WTC11 (cell line): ENCODE measurements around the gene CTNNA3. TPM values are rescaled to one million over a fixed set of nuclear protein-coding genes. Genes with fewer than 3 reads are reported as not detected.

ENCODE experiments used
- ATAC-seq: fragments of 200-7000 bp; cut with Tn5 transposase; 2 replicates; pipeline ENCODE4 v1.10.0; 2021; ENCODE audit warnings: mild to moderate bottlenecking, moderate library complexity
- CTCF ChIA-PET: fragments of 300-600 bp; sonication (Branson Sonifier 250); formaldehyde crosslinking; loops from one replicate; lab custom pipeline; 2021; ENCODE audit warnings: antibody characterized with exemption; lab: Charles Lee
- POLR2A ChIA-PET: fragments of 350-600 bp; sonication (Branson Sonifier 250); formaldehyde crosslinking; loops from one replicate; lab custom pipeline; 2021; ENCODE audit warnings: antibody characterized with exemption; lab: Charles Lee
- DNase-seq: peaks from one replicate; pipeline ENCODE4 v3.0.0; 2021; ENCODE audit warnings: low spot score
- H3K27ac Mint-ChIP-seq: 2 replicates; pipeline ENCODE4 v1.8.0; 2021; ENCODE audit warnings: mixed read lengths
- H3K27me3 Mint-ChIP-seq: 2 replicates; pipeline ENCODE4 v1.8.0; 2021; ENCODE audit warnings: low read depth, mild to moderate bottlenecking, moderate library complexity, mixed read lengths
- H3K36me3 Mint-ChIP-seq: 2 replicates; pipeline ENCODE4 v1.8.0; 2021; ENCODE audit warnings: mixed read lengths
- H3K4me1 Mint-ChIP-seq: 2 replicates; pipeline ENCODE4 v1.8.0; 2022; ENCODE audit warnings: mixed read lengths
- H3K4me3 Mint-ChIP-seq: 2 replicates; pipeline ENCODE4 v1.8.0; 2021; ENCODE audit warnings: mild to moderate bottlenecking, moderate library complexity, mixed read lengths
- H3K9me3 Mint-ChIP-seq: 2 replicates; pipeline ENCODE4 v1.8.0; 2021; ENCODE audit warnings: mixed read lengths
- ATF6 ChIP-seq: sonication (generic); formaldehyde crosslinking; IDR thresholded peaks from 2 replicates; pipeline ENCODE4 v1.8.1; 2023; ENCODE audit warnings: mild to moderate bottlenecking, missing genetic modification reagents
- CBFB ChIP-seq: sonication (generic); formaldehyde crosslinking; IDR thresholded peaks from 2 replicates; pipeline ENCODE4 v1.8.1; 2022; ENCODE audit warnings: mild to moderate bottlenecking, low read depth, missing genetic modification reagents
- CREB1 ChIP-seq: sonication (generic); formaldehyde crosslinking; IDR thresholded peaks from 2 replicates; pipeline ENCODE4 v1.8.0; 2023; ENCODE audit warnings: mild to moderate bottlenecking, missing genetic modification reagents
- EMX1 ChIP-seq: fragments of 250-450 bp; sonication (Bioruptor Pico); IDR thresholded peaks from 2 replicates; pipeline ENCODE4 v1.8.0; 2021; ENCODE audit warnings: mild to moderate bottlenecking
- ERG ChIP-seq: fragments of 250-450 bp; sonication (Bioruptor Pico); IDR thresholded peaks from 2 replicates; pipeline ENCODE4 v1.8.0; 2021; ENCODE audit warnings: mild to moderate bottlenecking
- FOXP1 ChIP-seq: sonication (generic); formaldehyde crosslinking; IDR thresholded peaks from 2 replicates; pipeline ENCODE4 v1.8.0; 2022; ENCODE audit warnings: missing genetic modification reagents, mild to moderate bottlenecking, moderate library complexity, borderline replicate concordance
- GRHL2 ChIP-seq: fragments of 250-450 bp; sonication (Bioruptor Pico); IDR thresholded peaks from 2 replicates; pipeline ENCODE4 v1.8.0; 2022; ENCODE audit warnings: mild to moderate bottlenecking, moderate library complexity; ENCODE audit not compliant: insufficient replicate concordance, severe bottlenecking
- HMGA2 ChIP-seq: fragments of 250-450 bp; sonication (Bioruptor Pico); IDR thresholded peaks from 2 replicates; pipeline ENCODE4 v1.4.0; 2021; ENCODE audit warnings: mild to moderate bottlenecking, moderate library complexity
- IRF2 ChIP-seq: sonication (generic); formaldehyde crosslinking; IDR thresholded peaks from 2 replicates; pipeline ENCODE4 v1.8.0; 2022; ENCODE audit warnings: low read depth, missing genetic modification reagents, borderline replicate concordance
- MYBL2 ChIP-seq: sonication (generic); formaldehyde crosslinking; IDR thresholded peaks from 2 replicates; pipeline ENCODE4 v1.8.1; 2023; ENCODE audit warnings: mild to moderate bottlenecking, moderate library complexity, missing genetic modification reagents
- NR1H2 ChIP-seq: sonication (generic); formaldehyde crosslinking; IDR thresholded peaks from 2 replicates; pipeline ENCODE4 v1.9.0; 2021; ENCODE audit warnings: mild to moderate bottlenecking, moderate library complexity, missing genetic modification reagents
- RELA ChIP-seq: sonication (generic); formaldehyde crosslinking; IDR thresholded peaks from 2 replicates; pipeline ENCODE4 v1.8.1; 2022; ENCODE audit warnings: missing genetic modification reagents, mild to moderate bottlenecking, borderline replicate concordance
- SMAD3 ChIP-seq: sonication (generic); formaldehyde crosslinking; IDR thresholded peaks from 2 replicates; pipeline ENCODE4 v1.8.0; 2022; ENCODE audit warnings: missing genetic modification reagents, mild to moderate bottlenecking, borderline replicate concordance
- STAT6 ChIP-seq: sonication (generic); formaldehyde crosslinking; conservative IDR thresholded peaks from 2 replicates; pipeline ENCODE4 v1.8.1; 2023; ENCODE audit warnings: mild to moderate bottlenecking, low read depth, missing genetic modification reagents, moderate library complexity
- TEAD1 ChIP-seq: sonication (generic); formaldehyde crosslinking; IDR thresholded peaks from 2 replicates; pipeline ENCODE4 v1.8.0; 2022; ENCODE audit warnings: mild to moderate bottlenecking, missing genetic modification reagents
- TEAD4 ChIP-seq: sonication (generic); formaldehyde crosslinking; IDR thresholded peaks from 2 replicates; pipeline ENCODE4 v1.8.0; 2022; ENCODE audit warnings: mild to moderate bottlenecking, missing genetic modification reagents
- ZNF423 ChIP-seq: fragments of 250-450 bp; sonication (Bioruptor Pico); IDR thresholded peaks from 2 replicates; pipeline ENCODE4 v2.1.2; 2022; ENCODE audit warnings: mild to moderate bottlenecking, moderate library complexity
- total RNA-seq: library from RNA; stranded (reverse); gene quantifications from 3 replicates; pipeline ENCODE4 v1.2.3, GENCODE V29; 2021
- TF ChIP-seq, protein P1 (sequence below): fragments of 250-450 bp; sonication (Bioruptor Pico); IDR thresholded peaks from 2 replicates; pipeline ENCODE4 v1.9.0; 2021; ENCODE audit warnings: moderate library complexity, mild to moderate bottlenecking, inconsistent platforms, borderline replicate concordance
- TF ChIP-seq, protein P2 (sequence below): fragments of 250-450 bp; sonication (Bioruptor Pico); IDR thresholded peaks from 2 replicates; pipeline ENCODE4 v1.9.0; 2021; ENCODE audit warnings: mild to moderate bottlenecking
- TF ChIP-seq, protein P3 (sequence below): sonication (generic); formaldehyde crosslinking; conservative IDR thresholded peaks from 2 replicates; pipeline ENCODE4 v1.8.1; 2022; ENCODE audit warnings: mild to moderate bottlenecking, missing genetic modification reagents

Gene CTNNA3
- total RNA-seq, 1 experiment from 2014 or later: 6.1 TPM

- Mint-ChIP-seq H3K4me1 (peaks cover 16% of the 10 kb centered on the region), H3K9me3 (no peaks in the 10 kb centered on the region), H3K27me3 (no peaks in the 10 kb centered on the region; the same call in 1 of the 2 replicates), H3K27ac (no peak overlapping the region), H3K36me3 (no peaks in the 10 kb centered on the region), H3K4me3 (no peak overlapping the region)
- ATAC-seq: no peak
- DNase-seq: no peak
- ChIA-PET CTCF (no interaction called here), POLR2A (interaction anchor here (0.6 kb wide), 1 partner anchor 488 kb away, joined by 3 read pairs; no protein-coding TSS in a partner anchor)
- TF ChIP-seq RELA (CRISPR knock-in tag): no peak
- TF ChIP-seq ERG (CRISPR knock-in tag): no peak
- TF ChIP-seq TEAD4: no peak
- TF ChIP-seq, protein P1, sequence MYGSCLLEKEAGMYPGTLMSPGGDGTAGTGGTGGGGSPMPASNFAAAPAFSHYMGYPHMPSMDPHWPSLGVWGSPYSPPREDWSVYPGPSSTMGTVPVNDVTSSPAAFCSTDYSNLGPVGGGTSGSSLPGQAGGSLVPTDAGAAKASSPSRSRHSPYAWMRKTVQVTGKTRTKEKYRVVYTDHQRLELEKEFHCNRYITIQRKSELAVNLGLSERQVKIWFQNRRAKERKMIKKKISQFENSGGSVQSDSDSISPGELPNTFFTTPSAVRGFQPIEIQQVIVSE: no peak
- no peak for TF ChIP-seq HMGA2 (CRISPR knock-in tag)
- TF ChIP-seq, protein P2, sequence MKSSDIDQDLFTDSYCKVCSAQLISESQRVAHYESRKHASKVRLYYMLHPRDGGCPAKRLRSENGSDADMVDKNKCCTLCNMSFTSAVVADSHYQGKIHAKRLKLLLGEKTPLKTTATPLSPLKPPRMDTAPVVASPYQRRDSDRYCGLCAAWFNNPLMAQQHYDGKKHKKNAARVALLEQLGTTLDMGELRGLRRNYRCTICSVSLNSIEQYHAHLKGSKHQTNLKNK: no peak
- no peak for TF ChIP-seq NR1H2
- TF ChIP-seq ATF6 (CRISPR knock-in tag): no peak
- TF ChIP-seq IRF2 (CRISPR knock-in tag): no peak
- no peak for TF ChIP-seq ZNF423 (CRISPR knock-in tag)
- TF ChIP-seq MYBL2 (CRISPR knock-in tag): no peak
- TF ChIP-seq CBFB: no peak
- TF ChIP-seq, protein P3, sequence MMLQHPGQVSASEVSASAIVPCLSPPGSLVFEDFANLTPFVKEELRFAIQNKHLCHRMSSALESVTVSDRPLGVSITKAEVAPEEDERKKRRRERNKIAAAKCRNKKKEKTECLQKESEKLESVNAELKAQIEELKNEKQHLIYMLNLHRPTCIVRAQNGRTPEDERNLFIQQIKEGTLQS: no peak
- no peak for TF ChIP-seq GRHL2 (CRISPR knock-in tag)
- TF ChIP-seq SMAD3: no peak
- TF ChIP-seq TEAD1 (CRISPR knock-in tag): no peak
Observed at GRCh38 chr10:66844176-66844942, 851.6 kb downstream of the CTNNA3 start.

- no peaks in the 10 kb centered on the region; the same call in 1 of the 2 replicates for H3K27me3 Mint-ChIP-seq
- ATAC-seq: no peak
- TF ChIP-seq CREB1 (CRISPR knock-in tag) (no peak), FOXP1 (CRISPR knock-in tag) (no peak), EMX1 (CRISPR knock-in tag) (no peak), STAT6 (CRISPR knock-in tag) (no peak)
- CTCF ChIA-PET: no interaction called here
- H3K4me1 Mint-ChIP-seq: peaks cover 10% of the 10 kb centered on the region
- no peak overlapping the region for H3K27ac Mint-ChIP-seq
- H3K4me3 Mint-ChIP-seq: no peak overlapping the region
- H3K9me3 Mint-ChIP-seq: no peaks in the 10 kb centered on the region
- no peaks in the 10 kb centered on the region for H3K36me3 Mint-ChIP-seq
- POLR2A ChIA-PET: no interaction called here
- DNase-seq: no peak
Observed at GRCh38 chr10:66843396-66843795, 852.6 kb downstream of the CTNNA3 start.
